ENCODE data around the gene C1orf159. TPM values are rescaled to one million over a fixed set of nuclear protein-coding genes. Genes with fewer than 3 reads are reported as not detected.
A peak's percentile ranks its signal among the peaks of the same experiment; 100 is the strongest.
"Not testable (repeated sequence)": the region's sequence is repeated elsewhere in the genome, so short reads cannot be mapped to it uniquely, and the experiment has no call there.

Gene C1orf159
- total and polyA plus RNA-seq, 7 donors = 1.5 to 6.7 (median 3.5) TPM

DNA sequence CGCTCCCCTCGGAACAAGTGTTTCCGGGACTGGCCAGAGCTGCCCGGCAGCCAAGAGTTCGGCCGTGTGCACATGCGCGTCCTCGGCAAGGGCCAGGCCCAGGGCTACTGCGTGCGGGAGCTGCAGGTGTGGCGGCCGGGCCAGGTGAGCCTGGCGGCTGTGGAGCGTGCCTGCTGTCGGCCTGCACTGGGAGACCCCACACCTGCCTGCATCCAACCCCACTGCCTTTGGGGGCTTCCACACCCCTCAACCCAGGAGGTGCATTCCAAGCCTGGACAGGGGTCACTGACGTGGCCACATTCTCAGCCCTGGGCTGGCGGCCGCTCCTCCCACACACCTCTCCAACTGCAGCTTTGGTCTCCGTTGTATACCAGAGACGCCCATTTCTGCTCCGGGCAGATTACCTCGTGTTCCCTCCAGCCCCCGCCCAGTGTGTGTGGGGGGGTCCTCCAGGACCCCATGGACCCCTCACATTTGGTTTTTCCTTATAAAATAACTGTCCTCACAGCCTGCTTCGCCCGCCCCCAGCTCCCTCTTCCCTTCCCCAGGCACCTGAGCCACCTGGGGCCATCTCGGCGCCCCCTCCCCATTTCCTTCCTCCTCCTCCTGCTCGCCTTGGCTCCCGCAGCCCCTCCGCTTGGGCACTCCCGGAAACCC, 47.9 kb downstream of the C1orf159 start:
- WGBS, 3 donors = 33 to 40% (median 36%) methylated on average over 25 to 32 of the region's 32 CpGs

DNA sequence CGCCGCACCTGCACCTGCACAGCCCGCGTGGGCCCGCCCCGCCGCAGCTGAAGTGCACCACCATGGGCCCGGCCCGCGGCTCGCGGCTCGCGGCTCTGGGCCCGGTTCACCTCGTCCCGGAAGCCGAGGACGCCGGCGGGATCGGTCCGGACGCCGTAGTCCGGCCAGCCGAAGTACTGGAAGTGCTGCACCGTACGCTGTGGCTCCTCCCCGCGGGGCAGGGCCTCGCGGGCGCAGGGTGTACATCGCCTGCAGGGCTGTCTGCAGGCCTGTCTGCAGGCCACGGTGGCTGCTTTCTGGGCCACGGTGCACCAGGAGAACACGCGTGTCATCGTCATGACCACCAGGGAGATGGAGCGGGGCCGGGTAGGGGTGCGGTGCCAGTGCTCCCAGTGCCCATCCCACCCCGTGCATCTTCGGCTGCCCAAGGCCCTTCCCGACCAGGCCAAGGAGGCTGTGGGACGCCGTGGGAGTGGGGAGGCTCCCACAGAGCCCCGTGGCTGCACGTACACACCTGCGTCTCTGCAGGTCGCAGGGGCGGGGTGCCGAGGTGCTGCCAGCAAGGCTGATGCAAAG, 48.5 kb downstream of the C1orf159 start:
- Histone ChIP-seq H3K4me1 (peaks cover 3% of the 10 kb centered on the region), H3K9me3 (no peaks in the 10 kb centered on the region), H3K27ac (no peak overlapping the region), H3K27me3 (ENCODE audit: insufficient read depth in 3 of 3, low read length in 2 of 3) (peaks cover 0 to 89% (median 38%) of the 10 kb centered on the region in 3 donors), H3K4me3 (peak overlapping the region; percentile 14), H3K36me3 (ENCODE audit: insufficient read depth in 1 of 2, low read depth in 1 of 2) (no peaks in the 10 kb centered on the region)
- intact Hi-C loops (cut with DNase I) = no loop called here
- WGBS, 3 donors = 76 to 78% (median 76%) methylated on average over 50 to 54 of the region's 54 CpGs
- TF ChIP-seq, protein P1, sequence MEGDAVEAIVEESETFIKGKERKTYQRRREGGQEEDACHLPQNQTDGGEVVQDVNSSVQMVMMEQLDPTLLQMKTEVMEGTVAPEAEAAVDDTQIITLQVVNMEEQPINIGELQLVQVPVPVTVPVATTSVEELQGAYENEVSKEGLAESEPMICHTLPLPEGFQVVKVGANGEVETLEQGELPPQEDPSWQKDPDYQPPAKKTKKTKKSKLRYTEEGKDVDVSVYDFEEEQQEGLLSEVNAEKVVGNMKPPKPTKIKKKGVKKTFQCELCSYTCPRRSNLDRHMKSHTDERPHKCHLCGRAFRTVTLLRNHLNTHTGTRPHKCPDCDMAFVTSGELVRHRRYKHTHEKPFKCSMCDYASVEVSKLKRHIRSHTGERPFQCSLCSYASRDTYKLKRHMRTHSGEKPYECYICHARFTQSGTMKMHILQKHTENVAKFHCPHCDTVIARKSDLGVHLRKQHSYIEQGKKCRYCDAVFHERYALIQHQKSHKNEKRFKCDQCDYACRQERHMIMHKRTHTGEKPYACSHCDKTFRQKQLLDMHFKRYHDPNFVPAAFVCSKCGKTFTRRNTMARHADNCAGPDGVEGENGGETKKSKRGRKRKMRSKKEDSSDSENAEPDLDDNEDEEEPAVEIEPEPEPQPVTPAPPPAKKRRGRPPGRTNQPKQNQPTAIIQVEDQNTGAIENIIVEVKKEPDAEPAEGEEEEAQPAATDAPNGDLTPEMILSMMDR (IDR thresholded peaks at IDR 0.05) = no peak
- DNase-seq = no peak
- ATAC-seq = no peak

More for the DNA sequence above, 47.9 kb downstream of the C1orf159 start:
- TF ChIP-seq, protein P1 (IDR thresholded peaks at IDR 0.05) = no peak
- Histone ChIP-seq H3K4me1 (peaks cover 3% of the 10 kb centered on the region), H3K9me3 (no peaks in the 10 kb centered on the region), H3K27me3 (ENCODE audit: insufficient read depth in 3 of 3, low read length in 2 of 3) (peaks cover 0 to 89% (median 33%) of the 10 kb centered on the region in 3 donors), H3K36me3 (ENCODE audit: insufficient read depth in 1 of 2, low read depth in 1 of 2) (no peaks in the 10 kb centered on the region), H3K27ac (no peak overlapping the region), H3K4me3 (peak overlapping the region; percentile 60)
- no peak for ATAC-seq
- DNase-seq = no peak
- intact Hi-C loops (cut with DNase I) = no loop called here

DNA sequence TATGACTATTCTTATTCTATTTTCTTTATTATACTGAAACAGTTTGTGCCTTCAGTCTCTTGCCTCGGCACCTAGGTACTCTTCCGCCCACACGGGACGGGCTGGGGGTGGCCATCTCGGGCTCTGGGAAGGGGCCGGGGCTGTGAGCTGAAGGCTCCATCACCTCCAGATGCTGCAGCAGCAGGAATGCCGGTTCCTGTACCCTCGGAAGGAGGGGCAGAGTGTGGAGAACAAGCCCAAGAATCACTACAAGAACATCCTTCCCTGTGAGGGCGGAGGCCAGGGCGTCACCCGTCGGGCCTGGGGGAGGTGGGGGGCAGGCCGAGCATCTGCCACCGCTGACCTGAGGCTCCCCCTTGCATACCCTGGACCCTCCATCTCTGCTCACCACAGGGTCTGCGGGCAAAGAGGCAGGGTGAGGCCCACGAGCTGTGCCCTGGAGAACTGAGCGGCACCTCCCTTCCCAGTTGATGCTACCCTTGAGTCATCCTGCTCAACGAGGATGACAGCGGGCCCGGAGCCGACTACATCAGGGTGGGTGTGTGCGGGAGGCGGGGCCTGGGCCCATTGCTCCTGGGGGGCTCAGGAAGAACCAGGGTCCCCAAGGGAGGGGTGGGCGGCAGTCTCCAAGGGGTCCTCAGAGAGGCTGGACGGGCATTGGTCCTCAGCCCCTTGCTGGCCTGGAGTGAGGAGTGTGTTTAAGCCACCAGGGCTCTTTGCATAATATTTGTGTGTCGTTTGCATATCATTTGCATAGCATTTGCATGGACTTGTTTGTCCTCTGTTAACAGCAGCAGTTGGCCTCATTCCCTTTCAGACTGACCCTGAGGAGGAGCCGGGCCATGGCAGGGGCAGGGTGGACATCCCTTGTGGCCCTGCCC, 49.2 kb downstream of the C1orf159 start:
- ATAC-seq (no peak), DNase-seq (no peak)
- no peak overlapping the region for H3K4me3 ChIP-seq
- intact Hi-C loops (cut with DNase I) = no loop called here
- no peaks in the 10 kb centered on the region for H3K36me3 ChIP-seq (ENCODE audit: insufficient read depth in 1 of 2, low read depth in 1 of 2)
- peaks cover 0 to 87% (median 40%) of the 10 kb centered on the region in 3 donors for H3K27me3 ChIP-seq (ENCODE audit: insufficient read depth in 3 of 3, low read length in 2 of 3)
- H3K9me3 ChIP-seq = no peaks in the 10 kb centered on the region
- WGBS, 3 donors = 58 to 67% (median 60%) methylated on average over 26 to 27 of the region's 27 CpGs
- TF ChIP-seq, protein P1 (IDR thresholded peaks at IDR 0.05) = no peak
- no peak overlapping the region for H3K27ac ChIP-seq
- peaks cover 3% of the 10 kb centered on the region for H3K4me1 ChIP-seq

DNA sequence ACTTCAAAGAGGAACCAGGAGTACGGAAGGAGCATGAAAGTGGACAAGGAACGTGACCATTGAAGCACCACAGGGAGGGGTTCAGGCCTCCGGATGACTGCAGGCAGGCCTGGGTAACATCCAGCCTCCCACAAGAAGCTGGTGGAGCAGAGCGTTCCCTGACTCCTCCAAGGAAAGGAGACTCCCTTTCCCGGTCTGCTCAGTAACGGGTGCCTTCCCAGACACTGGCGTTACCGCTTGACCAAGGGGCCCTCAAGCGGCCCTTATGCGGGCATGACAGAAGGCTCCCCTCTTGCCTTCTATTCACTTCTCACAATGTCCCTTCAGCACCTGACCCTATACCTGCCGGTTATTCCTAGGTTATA, 50.0 kb downstream of the C1orf159 start:
- DNase-seq; H3K9me3 ChIP-seq; intact Hi-C loops (cut with DNase I); H3K27ac ChIP-seq; ATAC-seq; H3K4me1 ChIP-seq; H3K36me3 ChIP-seq (ENCODE audit: insufficient read depth in 1 of 2, low read depth in 1 of 2); H3K4me3 ChIP-seq: not testable (repeated sequence)
- 63 to 67% (median 64%) methylated on average over 11 of the region's 11 CpGs for WGBS, 3 donors
- peaks cover 0 to 88% (median 39%) of the 10 kb centered on the region in 3 donors for H3K27me3 ChIP-seq (ENCODE audit: insufficient read depth in 3 of 3, low read length in 2 of 3)
